ENCODE results near the gene PLAAT3.
A peak's percentile ranks its signal among the peaks of the same experiment; 100 is the strongest.
"Not testable (repeated sequence)": the region's sequence is repeated elsewhere in the genome, so short reads cannot be mapped to it uniquely, and the experiment has no call there.

PLAAT3 gene

DNA sequence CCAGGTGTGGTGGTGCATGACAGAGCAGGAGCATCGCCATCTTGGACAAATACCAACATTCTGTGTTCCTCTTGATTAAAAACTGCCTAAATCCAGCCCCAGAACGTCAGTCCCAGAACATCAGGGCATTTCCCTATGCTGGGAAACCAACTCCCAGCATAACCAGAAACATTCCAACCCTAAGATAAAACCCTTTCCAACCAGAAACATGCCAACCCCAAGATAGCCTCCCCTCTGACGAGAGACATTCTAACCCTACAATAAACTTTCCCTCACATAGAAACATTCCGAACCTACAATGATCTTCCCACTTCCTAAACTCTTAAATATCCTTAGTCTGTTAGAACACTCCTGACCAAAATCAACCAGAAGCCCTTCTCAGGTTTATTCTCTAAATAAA, 66.1 kb downstream of the PLAAT3 start:
- DNase-seq (ENCODE audit: low read depth) = no peak
- no peak overlapping the region for H3K4me3 ChIP-seq (ENCODE audit: low read depth, low read length)
- TF ChIP-seq, protein P1, sequence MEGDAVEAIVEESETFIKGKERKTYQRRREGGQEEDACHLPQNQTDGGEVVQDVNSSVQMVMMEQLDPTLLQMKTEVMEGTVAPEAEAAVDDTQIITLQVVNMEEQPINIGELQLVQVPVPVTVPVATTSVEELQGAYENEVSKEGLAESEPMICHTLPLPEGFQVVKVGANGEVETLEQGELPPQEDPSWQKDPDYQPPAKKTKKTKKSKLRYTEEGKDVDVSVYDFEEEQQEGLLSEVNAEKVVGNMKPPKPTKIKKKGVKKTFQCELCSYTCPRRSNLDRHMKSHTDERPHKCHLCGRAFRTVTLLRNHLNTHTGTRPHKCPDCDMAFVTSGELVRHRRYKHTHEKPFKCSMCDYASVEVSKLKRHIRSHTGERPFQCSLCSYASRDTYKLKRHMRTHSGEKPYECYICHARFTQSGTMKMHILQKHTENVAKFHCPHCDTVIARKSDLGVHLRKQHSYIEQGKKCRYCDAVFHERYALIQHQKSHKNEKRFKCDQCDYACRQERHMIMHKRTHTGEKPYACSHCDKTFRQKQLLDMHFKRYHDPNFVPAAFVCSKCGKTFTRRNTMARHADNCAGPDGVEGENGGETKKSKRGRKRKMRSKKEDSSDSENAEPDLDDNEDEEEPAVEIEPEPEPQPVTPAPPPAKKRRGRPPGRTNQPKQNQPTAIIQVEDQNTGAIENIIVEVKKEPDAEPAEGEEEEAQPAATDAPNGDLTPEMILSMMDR (IDR thresholded peaks at IDR 0.05; ENCODE audit: low read depth, low read length, missing control alignments) = no peak

DNA sequence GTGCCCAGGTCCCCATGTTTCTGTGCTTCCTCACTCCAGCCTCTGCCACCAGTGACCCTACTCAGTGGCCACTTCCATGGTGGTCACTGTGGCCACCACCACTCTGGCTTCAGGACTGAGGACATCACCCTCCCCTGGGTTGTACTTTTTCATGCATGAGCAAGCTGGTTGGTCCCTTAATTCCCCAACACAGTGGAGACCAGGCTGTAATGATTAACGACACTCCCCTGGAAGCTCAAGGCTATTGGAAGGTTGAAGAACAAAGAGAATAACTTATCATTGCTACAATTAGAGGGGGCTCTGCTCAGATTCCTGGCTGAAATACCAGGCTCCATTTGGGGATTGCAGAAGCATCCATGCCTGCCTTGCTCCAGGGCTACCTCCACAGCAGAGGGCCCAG, 67.2 kb downstream of the PLAAT3 start:
- no peak overlapping the region for H3K4me3 ChIP-seq (ENCODE audit: low read depth, low read length)
- DNase-seq (ENCODE audit: low read depth) = no peak
- TF ChIP-seq, protein P1 (IDR thresholded peaks at IDR 0.05; ENCODE audit: low read depth, low read length, missing control alignments) = no peak

DNA sequence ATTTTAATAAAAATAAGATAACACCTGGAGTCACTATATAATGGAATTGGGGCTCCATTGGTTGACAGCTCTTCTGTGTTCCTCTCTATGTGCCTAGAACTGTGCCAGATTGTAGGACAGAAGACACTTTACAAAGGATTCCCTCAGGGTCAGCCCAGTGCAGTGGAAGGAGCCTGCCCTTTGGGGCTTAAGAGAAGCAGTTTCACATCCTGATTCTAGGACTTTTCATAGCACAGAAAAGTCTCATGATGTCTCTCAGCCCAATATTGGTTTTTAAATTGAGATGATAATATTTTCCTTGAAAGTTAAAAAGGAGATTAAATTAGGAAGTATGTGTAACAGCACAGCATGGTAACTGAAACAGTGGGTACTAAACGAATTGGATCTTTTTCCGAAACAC, 70.5 kb downstream of the PLAAT3 start:
- H3K4me3 ChIP-seq (ENCODE audit: low read depth, low read length) = no peak overlapping the region
- DNase-seq (ENCODE audit: low read depth) = no peak
- TF ChIP-seq, protein P1 (IDR thresholded peaks at IDR 0.05; ENCODE audit: low read depth, low read length, missing control alignments) = no peak

DNA sequence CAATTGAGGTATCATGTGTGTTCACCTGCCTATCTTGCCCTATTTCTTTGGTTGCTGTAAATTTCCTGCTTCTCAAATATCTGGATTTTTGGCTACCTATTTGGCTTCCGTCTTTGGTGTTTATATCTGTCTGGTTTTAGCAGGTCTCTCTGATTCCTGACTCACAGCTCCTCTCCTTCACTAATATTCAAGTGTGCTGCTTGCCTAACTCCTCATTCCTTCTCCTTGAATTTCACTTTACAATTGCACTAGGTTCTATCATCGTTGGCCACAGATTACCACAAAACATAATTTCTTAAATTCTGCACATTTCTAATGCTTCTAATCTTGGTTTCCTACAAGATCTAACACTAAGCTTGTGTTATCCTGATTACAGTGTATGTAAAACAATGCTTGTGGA, 71.7 kb downstream of the PLAAT3 start:
- not testable (repeated sequence) for DNase-seq (ENCODE audit: low read depth); H3K4me3 ChIP-seq (ENCODE audit: low read depth, low read length)

DNA sequence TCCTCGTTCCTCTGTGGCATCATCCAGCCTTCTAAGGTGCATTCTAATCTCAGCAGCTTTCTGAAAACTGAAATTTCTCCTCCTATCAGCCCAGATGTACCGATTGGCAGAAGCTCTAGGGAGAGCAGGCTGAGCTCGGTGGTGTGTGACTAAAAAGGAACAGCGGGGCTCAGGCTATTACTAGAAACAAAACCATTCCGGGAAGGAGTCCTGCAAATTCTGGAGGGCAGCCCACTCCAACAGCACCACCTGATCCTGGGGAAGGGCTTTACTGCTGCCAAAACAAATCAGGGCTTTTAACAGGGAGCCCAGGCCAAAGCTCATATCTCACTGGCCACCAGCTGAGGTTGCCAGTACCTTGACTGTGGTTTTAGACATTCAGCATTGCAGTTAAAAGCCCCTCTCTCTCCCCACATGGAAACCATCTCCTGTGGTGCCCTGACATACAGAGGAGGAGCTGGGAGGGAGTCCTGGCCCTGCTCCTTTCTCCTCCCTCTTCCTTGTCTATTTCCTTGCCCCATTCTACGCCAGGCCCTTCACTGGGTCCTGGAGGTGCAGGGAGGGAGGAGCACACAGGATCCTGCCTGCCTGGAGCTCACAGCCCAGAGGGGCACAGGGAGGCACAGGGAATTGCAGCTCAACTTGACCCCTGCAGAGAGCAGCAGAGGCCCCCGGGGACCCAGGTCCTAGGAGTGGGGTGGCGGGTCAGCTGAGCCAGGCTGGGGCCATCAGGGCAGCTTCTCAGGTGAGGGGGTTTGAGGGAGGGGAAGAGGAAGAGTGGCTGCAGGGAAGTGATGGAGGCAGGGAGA, 76.7 kb downstream of the PLAAT3 start:
- peak overlapping the region; percentile 38 for H3K4me3 ChIP-seq (ENCODE audit: low read depth, low read length)
- TF ChIP-seq, protein P1 (IDR thresholded peaks at IDR 0.05; ENCODE audit: low read depth, low read length, missing control alignments) = no peak
- no peak for DNase-seq (ENCODE audit: low read depth)

DNA sequence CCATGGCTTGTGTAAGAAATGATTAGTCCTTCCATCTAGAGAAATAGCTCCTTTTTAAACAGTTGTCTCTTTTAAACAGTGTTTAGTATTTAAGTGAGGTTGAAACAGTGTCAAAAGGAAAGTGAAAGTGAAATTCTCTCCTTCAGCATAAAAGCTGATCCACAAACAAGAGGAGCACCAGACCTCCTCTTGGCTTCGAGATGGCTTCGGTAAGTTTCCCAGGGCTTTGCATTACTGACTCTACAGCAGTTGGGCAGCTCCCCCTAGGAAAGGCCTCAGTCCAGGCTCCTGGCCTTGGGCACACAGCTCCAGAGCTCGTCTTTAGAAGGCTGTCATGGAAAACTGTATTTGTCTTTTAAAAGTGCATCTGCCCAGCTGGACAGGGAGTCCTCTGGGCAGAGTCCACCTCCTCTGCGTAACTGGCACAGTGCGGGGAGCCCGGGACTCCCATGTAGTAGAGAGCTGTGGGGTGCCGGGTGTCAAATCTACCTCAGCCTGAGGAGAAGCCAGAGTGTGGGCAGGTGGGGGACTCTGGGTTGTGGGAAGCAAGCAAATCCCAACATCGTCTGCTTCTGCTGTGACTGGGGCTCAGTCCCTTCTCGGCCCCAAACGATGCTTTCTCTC, 77.5 kb downstream of the PLAAT3 start, which contains the start of gene PLAAT4:
PLAAT4 (plus strand) TSS at position 140 of the 624 bp plus-strand sequence; CDS start at position 201, 61 bp downstream.
- H3K4me3 ChIP-seq (ENCODE audit: low read depth, low read length) = peak within 1 kb of the TSS; percentile 38
- DNase-seq (ENCODE audit: low read depth) = no peak
- TF ChIP-seq, protein P1 (IDR thresholded peaks at IDR 0.05; ENCODE audit: low read depth, low read length, missing control alignments) = no peak

DNA sequence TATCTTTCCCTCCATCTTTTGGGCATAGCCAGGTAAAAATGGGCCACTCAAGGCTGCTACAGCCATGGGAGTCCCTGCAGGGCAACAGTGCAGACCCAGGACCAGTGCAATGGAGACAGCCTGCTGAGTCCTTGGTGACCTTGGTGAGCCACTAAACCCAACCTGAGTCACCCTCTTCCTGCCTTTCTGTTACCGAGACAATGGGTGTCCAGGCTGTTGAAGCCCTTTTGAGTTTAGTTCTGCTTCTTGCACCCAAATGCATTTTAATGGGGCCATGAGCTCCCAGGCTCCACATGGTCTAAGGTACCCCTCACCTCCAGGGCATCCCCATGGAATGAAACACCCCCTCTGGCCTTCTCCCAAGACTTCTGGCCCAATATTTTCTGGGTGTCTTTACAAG, 78.5 kb downstream of the PLAAT3 start:
- H3K4me3 ChIP-seq (ENCODE audit: low read depth, low read length) = no peak overlapping the region
- TF ChIP-seq, protein P1 (IDR thresholded peaks at IDR 0.05; ENCODE audit: low read depth, low read length, missing control alignments) = no peak
- DNase-seq (ENCODE audit: low read depth) = no peak

Measured in GM12864 (cell line).